HEK293T (cell line): ENCODE results near the gene ABCA4.

Experiments
- ELF4 ChIP-seq: fragments of 450-650 bp; IDR thresholded peaks from 2 replicates; pipeline ENCODE4 v1.6.1; 2017; ENCODE audit warnings: antibody characterized with exemption
- FOXM1 ChIP-seq: fragments of 450-650 bp; IDR thresholded peaks from 2 replicates; pipeline ENCODE4 v1.6.1; 2017; ENCODE audit warnings: mild to moderate bottlenecking, borderline replicate concordance
- NFRKB ChIP-seq: fragments of 450-650 bp; IDR thresholded peaks from 2 replicates; pipeline ENCODE4 v1.6.1; 2016; ENCODE audit warnings: mild to moderate bottlenecking, moderate library complexity
- SP1 ChIP-seq: fragments of 450-650 bp; IDR thresholded peaks from 2 replicates; pipeline ENCODE4 v1.6.1; 2017
- TARDBP ChIP-seq: fragments of 450-650 bp; IDR thresholded peaks from 2 replicates; pipeline ENCODE4 v1.6.1; 2016
- ZNF384 ChIP-seq: fragments of 450-650 bp; IDR thresholded peaks from 2 replicates; pipeline ENCODE4 v1.6.1; 2016

DNA sequence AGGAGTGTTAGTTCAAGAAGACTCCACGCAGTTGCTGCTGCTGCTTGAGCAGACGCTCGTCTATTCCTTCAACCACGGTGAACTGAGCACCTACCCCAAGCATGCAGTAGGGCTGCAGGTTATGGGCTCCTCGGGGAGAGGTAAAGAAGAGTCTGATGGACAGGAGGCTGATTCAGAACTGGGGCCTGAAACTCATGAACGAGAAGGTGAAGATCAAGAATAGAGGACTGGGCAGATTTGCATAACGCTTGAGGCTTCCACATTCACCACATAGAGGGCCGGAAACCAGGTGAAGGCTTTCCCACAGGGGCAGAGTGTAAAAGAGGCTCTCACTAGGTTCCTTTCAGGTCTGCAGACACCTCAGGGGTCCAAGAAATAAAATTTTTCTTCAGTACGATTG is 9.1 kb downstream of the ABCA4 start:
- no peak for TF ChIP-seq ELF4
- TF ChIP-seq ZNF384, result no peak
- TF ChIP-seq TARDBP, result no peak
- TF ChIP-seq NFRKB, result no peak
- no peak for TF ChIP-seq FOXM1
- TF ChIP-seq SP1, result no peak
